A549 (cell line): ENCODE results near the gene PCBP3. TPM values are rescaled to one million over a fixed set of nuclear protein-coding genes. Genes with fewer than 3 reads are reported as not detected.

Experiments used
- ATAC-seq, 2 experiments: fragments of 200-7000 bp in 1 of 2; fragments of >200 bp in 1 of 2; cut with Nextera tagmentation in 1 of 2; cut with Tn5 transposase in 1 of 2; 3 replicates each; pipeline versions ENCODE4 v1.8.0 to v1.9.1; 2018 to 2020; ENCODE audit warnings: mild to moderate bottlenecking in 1 of 2, moderate library complexity in 1 of 2
- CTCF ChIA-PET: fragments of 300-600 bp; sonication (Branson Sonifier 250); formaldehyde crosslinking; extraction: SDS; loops from one replicate; lab custom pipeline; 2021; ENCODE audit warnings: antibody characterized with exemption, inconsistent platforms; lab: Yijun Ruan, JAX
- POLR2A ChIA-PET: fragments of 350-600 bp; formaldehyde crosslinking; extraction: SDS; loops from one replicate; lab custom pipeline; 2021; ENCODE audit warnings: antibody characterized with exemption, inconsistent platforms; lab: Yijun Ruan, JAX
- DNase-seq, 2 experiments: peaks; one replicate each; pipeline versions ENCODE4 v3.0.0 to v3.0.0-alpha.2; 2011 to 2016; ENCODE audit warnings: low read depth in 1 of 2, low spot score in 1 of 2
- FAIRE-seq: peaks from 2 replicates; lab custom pipeline; 2011; peaks lifted over from hg19 to GRCh38; lab: Jason Lieb, UNC
- H3K27ac ChIP-seq, 2 experiments: fragments of >200 bp; sonication (Bioruptor Twin); formaldehyde crosslinking; 3 replicates each; pipeline ENCODE4 v1.5.1; 2016 to 2017
- H3K4me1 ChIP-seq: fragments of >200 bp; sonication (Bioruptor Twin); formaldehyde crosslinking; 3 replicates; pipeline ENCODE4 v1.6.1; 2016
- H3K4me2 ChIP-seq: fragments of >200 bp; sonication (Bioruptor Twin); formaldehyde crosslinking; 3 replicates; pipeline ENCODE4 v1.6.1; 2016
- H3K4me3 ChIP-seq: fragments of >200 bp; sonication (Bioruptor Twin); formaldehyde crosslinking; 3 replicates; pipeline ENCODE4 v1.5.1; 2016
- H3K9me3 ChIP-seq: fragments of >200 bp; sonication (Bioruptor Twin); formaldehyde crosslinking; 3 replicates; pipeline ENCODE4 v1.6.1; 2016
- CHD4 ChIP-seq: fragments of 200-600 bp; sonication (generic); IDR thresholded peaks from 2 replicates; pipeline ENCODE4 v1.6.1; 2016; ENCODE audit warnings: antibody characterized with exemption, mild to moderate bottlenecking, borderline replicate concordance
- EHF ChIP-seq: fragments of 250-450 bp; sonication (Bioruptor Pico); IDR thresholded peaks from 2 replicates; pipeline ENCODE4 v1.5.0; 2020; ENCODE audit warnings: mild to moderate bottlenecking
- ESRRA ChIP-seq: fragments of 150-350 bp; IDR thresholded peaks from 2 replicates; pipeline ENCODE4 v1.6.1; 2014; ENCODE audit warnings: mild to moderate bottlenecking, low read length, borderline replicate concordance
- FOSB ChIP-seq: fragments of 250-450 bp; sonication (Bioruptor Pico); IDR thresholded peaks from 2 replicates; pipeline ENCODE4 v1.5.0; 2020; ENCODE audit warnings: mild to moderate bottlenecking, moderate library complexity
- FOSL2 ChIP-seq, 2 experiments: fragments of 450-650 bp in 1 of 2; fragments of >200 bp in 1 of 2; sonication (Bioruptor Twin) in 1 of 2; formaldehyde crosslinking; IDR thresholded peaks; 2 replicates each; pipeline versions ENCODE4 v1.5.0 to v1.6.1; 2016 to 2020; ENCODE audit warnings: mild to moderate bottlenecking in 1 of 2, moderate library complexity in 1 of 2
- HOXA7 ChIP-seq: fragments of 250-450 bp; sonication (Bioruptor Pico); IDR thresholded peaks from 2 replicates; pipeline ENCODE4 v1.5.0; 2020; ENCODE audit warnings: mild to moderate bottlenecking, moderate library complexity
- JUNB ChIP-seq: fragments of >200 bp; sonication (Bioruptor Twin); formaldehyde crosslinking; IDR thresholded peaks from 2 replicates; pipeline ENCODE4 v1.6.1; 2016
- MAFK ChIP-seq: fragments of 450-650 bp; IDR thresholded peaks from 2 replicates; pipeline ENCODE4 v1.6.1; 2014; ENCODE audit not compliant: partially characterized antibody
- NR3C1 ChIP-seq: fragments of >200 bp; sonication (Bioruptor Twin); formaldehyde crosslinking; IDR thresholded peaks from 3 replicates; pipeline ENCODE4 v1.6.1; 2017
- POLR2AphosphoS2 ChIP-seq: conservative IDR thresholded peaks from 2 replicates; pipeline ENCODE4 v1.6.1; 2012; ENCODE audit warnings: low read length, improper control_type of control experiment, inconsistent platforms
- SMC3 ChIP-seq: fragments of >200 bp; sonication (Bioruptor Twin); formaldehyde crosslinking; IDR thresholded peaks from 3 replicates; pipeline ENCODE4 v1.6.1; 2018; ENCODE audit warnings: inconsistent platforms
- SREBF2 ChIP-seq: fragments of 450-650 bp; IDR thresholded peaks from 2 replicates; pipeline ENCODE4 v1.6.1; 2014; ENCODE audit warnings: mild to moderate bottlenecking, moderate library complexity
- TFCP2L1 ChIP-seq: fragments of 250-450 bp; sonication (Bioruptor Pico); IDR thresholded peaks from 2 replicates; pipeline ENCODE4 v1.5.0; 2021; ENCODE audit warnings: mild to moderate bottlenecking
- ZC3H11A ChIP-seq: fragments of 450-650 bp; IDR thresholded peaks from 2 replicates; pipeline ENCODE4 v1.6.1; 2014; ENCODE audit warnings: antibody characterized with exemption, mild to moderate bottlenecking
- ZNF302 ChIP-seq: fragments of 250-450 bp; sonication (Bioruptor Pico); IDR thresholded peaks from 2 replicates; pipeline ENCODE4 v1.9.0; 2021; ENCODE audit warnings: inconsistent platforms, mild to moderate bottlenecking, moderate library complexity
- WGBS: methylation state at CpG from one replicate; pipeline ENCODE4 v1.1.6; 2017; ENCODE audit errors: missing lambda C conversion rate; 5-methylcytosine and 5-hydroxymethylcytosine counted together
- polyA plus RNA-seq, 4 experiments: library from polyadenylated mRNA; depleted of rRNA in 3 of 4; stranded (reverse); fragments of >200 nt; fragmentation: RNase III in 1 of 4; extraction: RNeasy Plus Mini Kit Qiagen cat#74134 plus additional on column Dnase treatment in 1 of 4; gene quantifications; 2 replicates in 3 of 4; 3 replicates in 1 of 4; pipeline ENCODE4 v1.2.3, GENCODE V29; 2011 to 2017
- TF ChIP-seq, protein P1 (sequence below): fragments of >200 bp; sonication (Bioruptor Twin); formaldehyde crosslinking; IDR thresholded peaks from 3 replicates; pipeline ENCODE4 v1.5.1; 2016
- TF ChIP-seq, protein P2 (sequence below): fragments of 200-600 bp; sonication (generic); IDR thresholded peaks from 2 replicates; pipeline ENCODE4 v1.6.1; 2016; ENCODE audit warnings: antibody characterized with exemption, mild to moderate bottlenecking, moderate library complexity
- TF ChIP-seq, protein P3 (sequence below): fragments of 250-450 bp; sonication (Bioruptor Pico); IDR thresholded peaks from 2 replicates; pipeline ENCODE4 v1.5.0; 2020; ENCODE audit warnings: low read depth, mild to moderate bottlenecking, moderate library complexity
- TF ChIP-seq, protein P4 (sequence below): fragments of 250-450 bp; sonication (Bioruptor Pico); IDR thresholded peaks from 2 replicates; pipeline ENCODE4 v1.5.0; 2021; ENCODE audit warnings: mild to moderate bottlenecking, moderate library complexity, borderline replicate concordance

The PCBP3 gene
- polyA plus RNA-seq, 2 of the 4 experiments (the other 2 are of a cell fraction): 0.30 to 0.34 TPM

DNA sequence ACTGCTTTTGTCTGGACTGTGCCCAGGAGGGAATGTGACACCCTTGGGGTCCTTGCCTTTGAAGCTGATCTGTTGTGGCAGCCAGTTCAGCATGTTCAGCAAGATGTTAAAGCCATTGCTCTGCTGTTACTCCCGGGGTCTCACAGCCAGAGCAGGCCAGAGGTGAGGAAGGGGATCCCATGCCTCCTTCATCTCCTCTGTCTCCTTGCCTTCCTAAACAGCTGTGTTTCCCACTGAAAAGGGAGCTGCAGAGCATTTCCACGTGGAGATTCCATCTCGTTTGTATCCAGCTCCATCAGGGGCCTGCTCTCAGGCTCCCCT, 202.2 kb downstream of the PCBP3 start:
- Histone ChIP-seq H3K9me3 (peaks cover 12% of the 10 kb centered on the region), H3K4me3 (no peak overlapping the region), H3K4me2 (no peak overlapping the region), H3K4me1 (no peaks in the 10 kb centered on the region), H3K27ac (no peak overlapping the region)
- no peak for FAIRE-seq
- CTCF ChIA-PET: interaction anchor here (0.6 to 1.3 kb wide), 3 partner anchors 12 to 709 kb away, joined by 3 read pairs; no protein-coding TSS in a partner anchor
- no peak for ATAC-seq
- TF ChIP-seq, protein P1, sequence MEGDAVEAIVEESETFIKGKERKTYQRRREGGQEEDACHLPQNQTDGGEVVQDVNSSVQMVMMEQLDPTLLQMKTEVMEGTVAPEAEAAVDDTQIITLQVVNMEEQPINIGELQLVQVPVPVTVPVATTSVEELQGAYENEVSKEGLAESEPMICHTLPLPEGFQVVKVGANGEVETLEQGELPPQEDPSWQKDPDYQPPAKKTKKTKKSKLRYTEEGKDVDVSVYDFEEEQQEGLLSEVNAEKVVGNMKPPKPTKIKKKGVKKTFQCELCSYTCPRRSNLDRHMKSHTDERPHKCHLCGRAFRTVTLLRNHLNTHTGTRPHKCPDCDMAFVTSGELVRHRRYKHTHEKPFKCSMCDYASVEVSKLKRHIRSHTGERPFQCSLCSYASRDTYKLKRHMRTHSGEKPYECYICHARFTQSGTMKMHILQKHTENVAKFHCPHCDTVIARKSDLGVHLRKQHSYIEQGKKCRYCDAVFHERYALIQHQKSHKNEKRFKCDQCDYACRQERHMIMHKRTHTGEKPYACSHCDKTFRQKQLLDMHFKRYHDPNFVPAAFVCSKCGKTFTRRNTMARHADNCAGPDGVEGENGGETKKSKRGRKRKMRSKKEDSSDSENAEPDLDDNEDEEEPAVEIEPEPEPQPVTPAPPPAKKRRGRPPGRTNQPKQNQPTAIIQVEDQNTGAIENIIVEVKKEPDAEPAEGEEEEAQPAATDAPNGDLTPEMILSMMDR: no peak
- TF ChIP-seq EHF (CRISPR knock-in tag) (no peak), POLR2AphosphoS2 (no peak), NR3C1 (no peak), HOXA7 (CRISPR knock-in tag) (no peak), TFCP2L1 (CRISPR knock-in tag) (no peak), CHD4 (no peak), FOSB (CRISPR knock-in tag) (no peak), JUNB (no peak), ZC3H11A (no peak), ESRRA (no peak), SREBF2 (no peak), ZNF302 (CRISPR knock-in tag) (no peak), SMC3 (no peak), MAFK (no peak), FOSL2 (IDR thresholded peaks at IDR 0.05) (no peak), FOSL2 (CRISPR knock-in tag; IDR thresholded peaks at IDR 0.05) (no peak)
- TF ChIP-seq, protein P2, sequence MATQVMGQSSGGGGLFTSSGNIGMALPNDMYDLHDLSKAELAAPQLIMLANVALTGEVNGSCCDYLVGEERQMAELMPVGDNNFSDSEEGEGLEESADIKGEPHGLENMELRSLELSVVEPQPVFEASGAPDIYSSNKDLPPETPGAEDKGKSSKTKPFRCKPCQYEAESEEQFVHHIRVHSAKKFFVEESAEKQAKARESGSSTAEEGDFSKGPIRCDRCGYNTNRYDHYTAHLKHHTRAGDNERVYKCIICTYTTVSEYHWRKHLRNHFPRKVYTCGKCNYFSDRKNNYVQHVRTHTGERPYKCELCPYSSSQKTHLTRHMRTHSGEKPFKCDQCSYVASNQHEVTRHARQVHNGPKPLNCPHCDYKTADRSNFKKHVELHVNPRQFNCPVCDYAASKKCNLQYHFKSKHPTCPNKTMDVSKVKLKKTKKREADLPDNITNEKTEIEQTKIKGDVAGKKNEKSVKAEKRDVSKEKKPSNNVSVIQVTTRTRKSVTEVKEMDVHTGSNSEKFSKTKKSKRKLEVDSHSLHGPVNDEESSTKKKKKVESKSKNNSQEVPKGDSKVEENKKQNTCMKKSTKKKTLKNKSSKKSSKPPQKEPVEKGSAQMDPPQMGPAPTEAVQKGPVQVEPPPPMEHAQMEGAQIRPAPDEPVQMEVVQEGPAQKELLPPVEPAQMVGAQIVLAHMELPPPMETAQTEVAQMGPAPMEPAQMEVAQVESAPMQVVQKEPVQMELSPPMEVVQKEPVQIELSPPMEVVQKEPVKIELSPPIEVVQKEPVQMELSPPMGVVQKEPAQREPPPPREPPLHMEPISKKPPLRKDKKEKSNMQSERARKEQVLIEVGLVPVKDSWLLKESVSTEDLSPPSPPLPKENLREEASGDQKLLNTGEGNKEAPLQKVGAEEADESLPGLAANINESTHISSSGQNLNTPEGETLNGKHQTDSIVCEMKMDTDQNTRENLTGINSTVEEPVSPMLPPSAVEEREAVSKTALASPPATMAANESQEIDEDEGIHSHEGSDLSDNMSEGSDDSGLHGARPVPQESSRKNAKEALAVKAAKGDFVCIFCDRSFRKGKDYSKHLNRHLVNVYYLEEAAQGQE: no peak
- TF ChIP-seq, protein P3, sequence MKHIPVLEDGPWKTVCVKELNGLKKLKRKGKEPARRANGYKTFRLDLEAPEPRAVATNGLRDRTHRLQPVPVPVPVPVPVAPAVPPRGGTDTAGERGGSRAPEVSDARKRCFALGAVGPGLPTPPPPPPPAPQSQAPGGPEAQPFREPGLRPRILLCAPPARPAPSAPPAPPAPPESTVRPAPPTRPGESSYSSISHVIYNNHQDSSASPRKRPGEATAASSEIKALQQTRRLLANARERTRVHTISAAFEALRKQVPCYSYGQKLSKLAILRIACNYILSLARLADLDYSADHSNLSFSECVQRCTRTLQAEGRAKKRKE (CRISPR knock-in tag): no peak
- TF ChIP-seq, protein P4, sequence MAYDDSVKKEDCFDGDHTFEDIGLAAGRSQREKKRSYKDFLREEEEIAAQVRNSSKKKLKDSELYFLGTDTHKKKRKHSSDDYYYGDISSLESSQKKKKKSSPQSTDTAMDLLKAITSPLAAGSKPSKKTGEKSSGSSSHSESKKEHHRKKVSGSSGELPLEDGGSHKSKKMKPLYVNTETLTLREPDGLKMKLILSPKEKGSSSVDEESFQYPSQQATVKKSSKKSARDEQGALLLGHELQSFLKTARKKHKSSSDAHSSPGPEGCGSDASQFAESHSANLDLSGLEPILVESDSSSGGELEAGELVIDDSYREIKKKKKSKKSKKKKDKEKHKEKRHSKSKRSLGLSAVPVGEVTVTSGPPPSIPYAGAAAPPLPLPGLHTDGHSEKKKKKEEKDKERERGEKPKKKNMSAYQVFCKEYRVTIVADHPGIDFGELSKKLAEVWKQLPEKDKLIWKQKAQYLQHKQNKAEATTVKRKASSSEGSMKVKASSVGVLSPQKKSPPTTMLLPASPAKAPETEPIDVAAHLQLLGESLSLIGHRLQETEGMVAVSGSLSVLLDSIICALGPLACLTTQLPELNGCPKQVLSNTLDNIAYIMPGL: no peak
- no peak for DNase-seq
- WGBS: 8% methylated on average over 2 of the region's 3 CpGs
- POLR2A ChIA-PET: no interaction called here
